Neural cell (in vitro differentiated cells): ENCODE data around the gene GAN. TPM values are rescaled to one million over a fixed set of nuclear protein-coding genes. Genes with fewer than 3 reads are reported as not detected.

ENCODE experiments used
- H2AFZ ChIP-seq: fragments of 200-600, 300-800 bp; sonication (generic), shearing (Covaris generic); 2 replicates; pipeline ENCODE4 v1.6.0; 2014; ENCODE audit warnings: low read depth, mild to moderate bottlenecking, antibody characterized with exemption, low read length, moderate library complexity
- H3F3A ChIP-seq: fragments of 200-600 bp; shearing (Covaris generic); 2 replicates; pipeline ENCODE4 v1.6.1; 2016; ENCODE audit warnings: mild to moderate bottlenecking, moderate library complexity, mixed read lengths, antibody characterized with exemption, low read length; ENCODE audit not compliant: insufficient read depth, poor library complexity, severe bottlenecking
- H3K27ac ChIP-seq: fragments of 200-600, 300-800 bp; sonication (generic), shearing (Covaris generic); 2 replicates; pipeline ENCODE4 v1.5.1; 2014; ENCODE audit warnings: mild to moderate bottlenecking, low read length, moderate library complexity
- H3K27me3 ChIP-seq: fragments of 300-800, 200-600 bp; sonication (generic), shearing (Covaris generic); 2 replicates; pipeline ENCODE4 v1.6.0; 2014; ENCODE audit warnings: mild to moderate bottlenecking, low read depth, low read length, moderate library complexity; ENCODE audit not compliant: insufficient read depth
- H3K36me3 ChIP-seq: fragments of 300-800, 200-600 bp; sonication (generic), shearing (Covaris generic); 2 replicates; pipeline ENCODE4 v1.5.1; 2014; ENCODE audit warnings: mild to moderate bottlenecking, antibody characterized with exemption, low read length, moderate library complexity; ENCODE audit not compliant: insufficient read depth
- H3K4me2 ChIP-seq: fragments of 300-800, 200-600 bp; sonication (generic), shearing (Covaris generic); 2 replicates; pipeline ENCODE4 v1.6.0; 2014; ENCODE audit warnings: mild to moderate bottlenecking, low read length
- H3K4me3 ChIP-seq: fragments of 300-800, 200-600 bp; sonication (generic), shearing (Covaris generic); 2 replicates; pipeline ENCODE4 v1.5.1; 2014; ENCODE audit warnings: mild to moderate bottlenecking, low read length, moderate library complexity
- H3K79me2 ChIP-seq: fragments of 200-600 bp; shearing (Covaris generic); replicated peaks from 2 replicates; pipeline ENCODE4 v1.6.0; 2014; ENCODE audit warnings: mild to moderate bottlenecking, low read length, moderate library complexity; ENCODE audit not compliant: insufficient read depth
- H3K9ac ChIP-seq: fragments of 300-800, 200-600 bp; sonication (generic), shearing (Covaris generic); 2 replicates; pipeline ENCODE4 v1.6.1; 2016; ENCODE audit warnings: mild to moderate bottlenecking, low read length, mixed read lengths
- H3K9me2 ChIP-seq: fragments of 200-600 bp; shearing (Covaris generic); 2 replicates; pipeline ENCODE4 v1.6.1; 2016; ENCODE audit warnings: mild to moderate bottlenecking, low read length, mixed read lengths; ENCODE audit not compliant: insufficient read depth
- H3K9me3 ChIP-seq: fragments of 200-600, 300-800 bp; sonication (generic), shearing (Covaris generic); 2 replicates; pipeline ENCODE4 v1.6.1; 2016; ENCODE audit warnings: mild to moderate bottlenecking, mixed run types, low read length, moderate library complexity, mixed read lengths
- H4K20me1 ChIP-seq: fragments of 200-600 bp; shearing (Covaris generic); 2 replicates; pipeline ENCODE4 v1.6.1; 2016; ENCODE audit warnings: mild to moderate bottlenecking, mixed run types; ENCODE audit not compliant: insufficient read depth
- EP300 ChIP-seq: fragments of 450-650 bp; conservative IDR thresholded peaks from 2 replicates; pipeline ENCODE4 v1.6.1; 2014; ENCODE audit warnings: antibody characterized with exemption, mild to moderate bottlenecking, moderate library complexity; ENCODE audit not compliant: poor library complexity, severe bottlenecking
- EZH2 ChIP-seq: fragments of 200-600, 300-800 bp; shearing (Covaris generic), sonication (generic); IDR thresholded peaks from 2 replicates; pipeline ENCODE4 v1.6.1; 2014; ENCODE audit warnings: antibody characterized with exemption, low read length, borderline replicate concordance, mild to moderate bottlenecking; ENCODE audit not compliant: insufficient read depth, poor library complexity, severe bottlenecking
- MXI1 ChIP-seq: fragments of 450-650 bp; conservative IDR thresholded peaks from 2 replicates; pipeline ENCODE4 v1.6.1; 2014; ENCODE audit warnings: antibody characterized with exemption, mild to moderate bottlenecking; ENCODE audit not compliant: poor library complexity, severe bottlenecking
- POLR2AphosphoS5 ChIP-seq: IDR thresholded peaks from 2 replicates; pipeline ENCODE4 v1.6.1; 2012
- RAD21 ChIP-seq: fragments of 450-650 bp; conservative IDR thresholded peaks from 2 replicates; pipeline ENCODE4 v1.6.1; 2014; ENCODE audit warnings: antibody characterized with exemption, mild to moderate bottlenecking, moderate library complexity
- SMC3 ChIP-seq: fragments of 450-650 bp; conservative IDR thresholded peaks from 2 replicates; pipeline ENCODE4 v1.6.1; 2014; ENCODE audit warnings: antibody characterized with exemption, mild to moderate bottlenecking, moderate library complexity; ENCODE audit not compliant: poor library complexity
- TAF1 ChIP-seq: IDR thresholded peaks from 2 replicates; pipeline ENCODE4 v1.6.1; 2012; ENCODE audit warnings: low read depth
- polyA plus RNA-seq: library from polyadenylated mRNA; depleted of rRNA; stranded (reverse); fragments of >200 nt; gene quantifications from 2 replicates; pipeline ENCODE4 v1.2.3, GENCODE V29; 2014
- TF ChIP-seq, protein P1 (sequence below): IDR thresholded peaks from 2 replicates; pipeline ENCODE4 v1.6.1; 2012; ENCODE audit warnings: borderline replicate concordance
- TF ChIP-seq, protein P2 (sequence below): fragments of 450-650 bp; IDR thresholded peaks from 2 replicates; pipeline ENCODE4 v1.5.1; 2014; ENCODE audit warnings: antibody characterized with exemption, mild to moderate bottlenecking, moderate library complexity; ENCODE audit not compliant: poor library complexity, severe bottlenecking

The GAN gene
- polyA plus RNA-seq, 1 donor from 2014 or later: 9.1 TPM

DNA sequence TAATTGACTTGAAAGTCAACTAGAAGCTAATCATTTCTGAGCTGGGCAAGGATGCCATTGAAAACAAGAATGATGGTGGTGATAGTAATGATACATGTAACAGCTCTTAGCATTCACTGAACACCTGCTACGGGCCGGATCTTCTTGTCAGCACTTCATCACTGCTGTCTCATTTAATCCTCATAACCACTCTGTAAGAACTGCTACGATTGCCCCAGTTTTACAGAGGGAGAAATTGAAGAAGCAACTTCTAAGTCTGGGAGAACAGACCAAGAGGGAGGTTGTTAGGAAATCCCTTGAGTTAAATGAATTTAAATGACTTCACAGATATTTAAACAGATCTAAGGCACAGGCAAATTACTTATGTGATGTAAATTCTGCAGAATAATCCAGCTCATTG lies 7.0 kb upstream of the GAN start:
- Histone ChIP-seq H3K9me3 (no peaks in the 10 kb centered on the region), H3K9me2 (no peaks in the 10 kb centered on the region), H3K4me3 (no peak overlapping the region), H3K4me2 (no peak overlapping the region), H2AFZ (no peak overlapping the region), H3K27ac (no peak overlapping the region), H3K79me2 (peaks cover 11% of the 10 kb centered on the region), H3K27me3 (no peaks in the 10 kb centered on the region), H4K20me1 (no peaks in the 10 kb centered on the region), H3K36me3 (no peaks in the 10 kb centered on the region), H3F3A (no peaks in the 10 kb centered on the region), H3K9ac (no peak overlapping the region)
- no peak for TF ChIP-seq TAF1
- TF ChIP-seq SMC3: no peak
- no peak for TF ChIP-seq EP300

DNA sequence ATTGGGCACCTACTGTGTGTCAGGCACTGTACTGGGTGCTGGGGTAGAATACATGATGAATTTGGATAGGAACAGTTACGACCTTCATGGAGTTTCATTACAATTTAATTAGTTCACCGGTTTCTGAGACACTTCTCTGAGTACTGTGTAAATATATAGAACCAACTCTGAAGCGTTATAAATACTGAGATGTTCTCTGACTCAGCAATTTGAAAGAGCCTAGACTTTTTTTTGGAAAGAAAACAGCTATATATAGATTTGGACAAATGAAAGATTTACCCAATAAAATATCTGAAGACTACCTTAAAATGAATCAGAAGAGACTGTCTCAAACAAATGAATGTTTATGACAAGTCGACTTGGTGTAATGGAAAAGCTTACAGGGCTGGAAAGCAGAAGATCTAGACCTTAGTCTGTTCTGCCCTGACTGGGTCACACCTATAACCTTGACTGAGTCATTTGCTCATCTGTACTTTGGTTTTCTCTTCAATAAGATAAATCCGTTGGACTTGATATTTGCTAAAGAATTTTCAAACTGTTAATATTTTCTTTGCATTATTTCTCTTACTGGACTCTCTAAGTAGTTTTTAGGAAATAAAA lies 4.6 kb upstream of the GAN start:
- H3K79me2 ChIP-seq: peaks cover 14% of the 10 kb centered on the region
- peaks cover 4% of the 10 kb centered on the region for H3F3A ChIP-seq
- H2AFZ ChIP-seq: no peak overlapping the region
- H3K9me3 ChIP-seq: no peaks in the 10 kb centered on the region
- H3K9ac ChIP-seq: no peak overlapping the region
- TF ChIP-seq EP300 (no peak), TAF1 (no peak), MXI1 (no peak), RAD21 (no peak), EZH2 (no peak), POLR2AphosphoS5 (no peak), SMC3 (no peak)
- TF ChIP-seq, protein P1, sequence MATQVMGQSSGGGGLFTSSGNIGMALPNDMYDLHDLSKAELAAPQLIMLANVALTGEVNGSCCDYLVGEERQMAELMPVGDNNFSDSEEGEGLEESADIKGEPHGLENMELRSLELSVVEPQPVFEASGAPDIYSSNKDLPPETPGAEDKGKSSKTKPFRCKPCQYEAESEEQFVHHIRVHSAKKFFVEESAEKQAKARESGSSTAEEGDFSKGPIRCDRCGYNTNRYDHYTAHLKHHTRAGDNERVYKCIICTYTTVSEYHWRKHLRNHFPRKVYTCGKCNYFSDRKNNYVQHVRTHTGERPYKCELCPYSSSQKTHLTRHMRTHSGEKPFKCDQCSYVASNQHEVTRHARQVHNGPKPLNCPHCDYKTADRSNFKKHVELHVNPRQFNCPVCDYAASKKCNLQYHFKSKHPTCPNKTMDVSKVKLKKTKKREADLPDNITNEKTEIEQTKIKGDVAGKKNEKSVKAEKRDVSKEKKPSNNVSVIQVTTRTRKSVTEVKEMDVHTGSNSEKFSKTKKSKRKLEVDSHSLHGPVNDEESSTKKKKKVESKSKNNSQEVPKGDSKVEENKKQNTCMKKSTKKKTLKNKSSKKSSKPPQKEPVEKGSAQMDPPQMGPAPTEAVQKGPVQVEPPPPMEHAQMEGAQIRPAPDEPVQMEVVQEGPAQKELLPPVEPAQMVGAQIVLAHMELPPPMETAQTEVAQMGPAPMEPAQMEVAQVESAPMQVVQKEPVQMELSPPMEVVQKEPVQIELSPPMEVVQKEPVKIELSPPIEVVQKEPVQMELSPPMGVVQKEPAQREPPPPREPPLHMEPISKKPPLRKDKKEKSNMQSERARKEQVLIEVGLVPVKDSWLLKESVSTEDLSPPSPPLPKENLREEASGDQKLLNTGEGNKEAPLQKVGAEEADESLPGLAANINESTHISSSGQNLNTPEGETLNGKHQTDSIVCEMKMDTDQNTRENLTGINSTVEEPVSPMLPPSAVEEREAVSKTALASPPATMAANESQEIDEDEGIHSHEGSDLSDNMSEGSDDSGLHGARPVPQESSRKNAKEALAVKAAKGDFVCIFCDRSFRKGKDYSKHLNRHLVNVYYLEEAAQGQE: no peak
- TF ChIP-seq, protein P2, sequence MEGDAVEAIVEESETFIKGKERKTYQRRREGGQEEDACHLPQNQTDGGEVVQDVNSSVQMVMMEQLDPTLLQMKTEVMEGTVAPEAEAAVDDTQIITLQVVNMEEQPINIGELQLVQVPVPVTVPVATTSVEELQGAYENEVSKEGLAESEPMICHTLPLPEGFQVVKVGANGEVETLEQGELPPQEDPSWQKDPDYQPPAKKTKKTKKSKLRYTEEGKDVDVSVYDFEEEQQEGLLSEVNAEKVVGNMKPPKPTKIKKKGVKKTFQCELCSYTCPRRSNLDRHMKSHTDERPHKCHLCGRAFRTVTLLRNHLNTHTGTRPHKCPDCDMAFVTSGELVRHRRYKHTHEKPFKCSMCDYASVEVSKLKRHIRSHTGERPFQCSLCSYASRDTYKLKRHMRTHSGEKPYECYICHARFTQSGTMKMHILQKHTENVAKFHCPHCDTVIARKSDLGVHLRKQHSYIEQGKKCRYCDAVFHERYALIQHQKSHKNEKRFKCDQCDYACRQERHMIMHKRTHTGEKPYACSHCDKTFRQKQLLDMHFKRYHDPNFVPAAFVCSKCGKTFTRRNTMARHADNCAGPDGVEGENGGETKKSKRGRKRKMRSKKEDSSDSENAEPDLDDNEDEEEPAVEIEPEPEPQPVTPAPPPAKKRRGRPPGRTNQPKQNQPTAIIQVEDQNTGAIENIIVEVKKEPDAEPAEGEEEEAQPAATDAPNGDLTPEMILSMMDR: no peak
- no peak overlapping the region for H3K4me2 ChIP-seq
- H3K36me3 ChIP-seq: no peaks in the 10 kb centered on the region
- no peaks in the 10 kb centered on the region for H4K20me1 ChIP-seq
- no peaks in the 10 kb centered on the region for H3K9me2 ChIP-seq
- no peak overlapping the region for H3K27ac ChIP-seq
- H3K4me3 ChIP-seq: no peak overlapping the region
- H3K27me3 ChIP-seq: no peaks in the 10 kb centered on the region
